ENCODE data around the gene NFATC1.

NFATC1 gene

GRCh38 chr18:79458917-79459803 is 63.4 kb downstream of the NFATC1 start:
- TF ChIP-seq GATA3 (IDR thresholded peaks at IDR 0.05; ENCODE audit: low read depth, low read length) (no peak), GATA2 (IDR thresholded peaks at IDR 0.05; ENCODE audit: low read depth, low read length) (no peak)

GRCh38 chr18:79459946-79460480 is 64.3 kb downstream of the NFATC1 start:
- no peak for TF ChIP-seq GATA2 (IDR thresholded peaks at IDR 0.05; ENCODE audit: low read depth, low read length)
- no peak for TF ChIP-seq GATA3 (IDR thresholded peaks at IDR 0.05; ENCODE audit: low read depth, low read length)

GRCh38 chr18:79460481-79461300 is 65.0 kb downstream of the NFATC1 start:
- TF ChIP-seq GATA2 (IDR thresholded peaks at IDR 0.05; ENCODE audit: low read depth, low read length) (no peak), GATA3 (IDR thresholded peaks at IDR 0.05; ENCODE audit: low read depth, low read length) (no peak)

GRCh38 chr18:79461627-79462026 is 65.9 kb downstream of the NFATC1 start:
- TF ChIP-seq GATA3 (IDR thresholded peaks at IDR 0.05; ENCODE audit: low read depth, low read length) (no peak), GATA2 (IDR thresholded peaks at IDR 0.05; ENCODE audit: low read depth, low read length) (no peak)

GRCh38 chr18:79463424-79463960 is 67.8 kb downstream of the NFATC1 start:
- TF ChIP-seq GATA2 (IDR thresholded peaks at IDR 0.05; ENCODE audit: low read depth, low read length) (no peak), GATA3 (IDR thresholded peaks at IDR 0.05; ENCODE audit: low read depth, low read length) (no peak)

- no peak for TF ChIP-seq GATA3 (IDR thresholded peaks at IDR 0.05; ENCODE audit: low read depth, low read length)
- TF ChIP-seq GATA2 (IDR thresholded peaks at IDR 0.05; ENCODE audit: low read depth, low read length), result no peak
These were observed 69.8 kb downstream of the NFATC1 start for GRCh38 chr18:79465392-79465991.

GRCh38 chr18:79466591-79466990 is 70.9 kb downstream of the NFATC1 start:
- TF ChIP-seq GATA2 (IDR thresholded peaks at IDR 0.05; ENCODE audit: low read depth, low read length), result no peak
- no peak for TF ChIP-seq GATA3 (IDR thresholded peaks at IDR 0.05; ENCODE audit: low read depth, low read length)

- no peak for TF ChIP-seq GATA2 (IDR thresholded peaks at IDR 0.05; ENCODE audit: low read depth, low read length)
- TF ChIP-seq GATA3 (IDR thresholded peaks at IDR 0.05; ENCODE audit: low read depth, low read length), result no peak
These were observed 71.4 kb downstream of the NFATC1 start for GRCh38 chr18:79467126-79467525.

GRCh38 chr18:79468119-79468789 is 72.5 kb downstream of the NFATC1 start:
- TF ChIP-seq GATA3 (IDR thresholded peaks at IDR 0.05; ENCODE audit: low read depth, low read length) (no peak), GATA2 (IDR thresholded peaks at IDR 0.05; ENCODE audit: low read depth, low read length) (no peak)

GRCh38 chr18:79469309-79469708 is 73.6 kb downstream of the NFATC1 start:
- TF ChIP-seq GATA2 (IDR thresholded peaks at IDR 0.05; ENCODE audit: low read depth, low read length), result no peak

- TF ChIP-seq GATA2 (IDR thresholded peaks at IDR 0.05; ENCODE audit: low read depth, low read length) (no peak), GATA3 (IDR thresholded peaks at IDR 0.05; ENCODE audit: low read depth, low read length) (no peak)
These were observed 74.2 kb downstream of the NFATC1 start for GRCh38 chr18:79469751-79470505.

GRCh38 chr18:79470547-79470946 is 74.8 kb downstream of the NFATC1 start:
- TF ChIP-seq GATA3 (IDR thresholded peaks at IDR 0.05; ENCODE audit: low read depth, low read length) (no peak), GATA2 (IDR thresholded peaks at IDR 0.05; ENCODE audit: low read depth, low read length) (no peak)

- TF ChIP-seq GATA2 (IDR thresholded peaks at IDR 0.05; ENCODE audit: low read depth, low read length) (no peak), GATA3 (IDR thresholded peaks at IDR 0.05; ENCODE audit: low read depth, low read length) (no peak)
These were observed 75.3 kb downstream of the NFATC1 start for GRCh38 chr18:79471046-79471445.

Data from SH-SY5Y (cell line).